ENCODE results near the gene EOMES. TPM values are rescaled to one million over a fixed set of nuclear protein-coding genes. Genes with fewer than 3 reads are reported as not detected.
"Not testable (repeated sequence)": the region's sequence is repeated elsewhere in the genome, so short reads cannot be mapped to it uniquely, and the experiment has no call there.

The EOMES gene
- total RNA-seq: 0.08 TPM
- long read RNA-seq: 0 reads

DNA sequence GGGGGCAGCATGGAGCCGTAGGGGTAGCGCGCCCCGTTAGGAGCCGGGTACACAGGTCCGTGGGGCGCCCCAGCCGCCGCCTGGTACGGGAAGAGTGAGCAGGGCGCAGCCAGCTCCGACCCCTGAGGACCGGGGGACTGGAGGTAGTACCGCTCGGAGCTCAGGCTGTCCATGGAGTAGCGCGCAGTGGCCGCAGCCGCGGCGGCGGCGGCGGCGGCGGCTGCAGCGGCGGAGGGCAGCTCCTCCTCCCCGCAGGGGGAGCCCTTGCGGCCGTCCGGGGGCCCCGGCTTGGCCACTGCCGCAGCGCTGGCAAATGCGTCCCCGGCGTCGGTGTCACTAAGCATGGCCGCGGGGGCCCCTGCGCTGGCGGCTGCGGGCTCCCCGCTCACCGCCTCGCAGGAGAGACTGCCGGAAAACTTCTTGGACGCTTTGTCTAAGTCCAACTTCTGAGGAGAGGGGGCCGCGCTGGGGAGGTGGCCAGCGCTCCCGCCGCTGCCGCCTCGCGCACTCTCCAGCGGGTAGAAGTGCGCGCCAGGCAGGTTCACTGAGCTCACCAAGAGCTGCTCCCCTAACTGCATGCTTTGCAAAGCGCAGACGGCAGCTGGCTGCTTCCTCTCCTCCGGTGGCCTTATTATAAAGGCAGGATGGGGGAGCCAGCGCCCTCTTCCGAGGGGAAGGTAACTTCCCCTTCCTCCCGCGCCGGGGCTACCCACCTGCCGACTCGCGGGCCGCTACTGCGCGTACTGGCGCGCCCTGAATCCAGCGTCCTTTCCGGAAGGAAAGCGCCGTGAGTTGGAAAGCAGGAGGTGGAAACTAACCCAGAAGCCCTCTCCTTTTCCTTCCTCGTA lies at the start of gene EOMES:
Gene EOMES, minus strand, starts transcription at position 607 of the 848 bp plus-strand sequence. Its CDS starts 29 bp downstream, at position 578.
- peak; percentile 58 for ATAC-seq (ENCODE audit: poor library complexity)
- DNase-seq: no peak
- intact Hi-C loops (cut with DNase I): no loop called here

DNA sequence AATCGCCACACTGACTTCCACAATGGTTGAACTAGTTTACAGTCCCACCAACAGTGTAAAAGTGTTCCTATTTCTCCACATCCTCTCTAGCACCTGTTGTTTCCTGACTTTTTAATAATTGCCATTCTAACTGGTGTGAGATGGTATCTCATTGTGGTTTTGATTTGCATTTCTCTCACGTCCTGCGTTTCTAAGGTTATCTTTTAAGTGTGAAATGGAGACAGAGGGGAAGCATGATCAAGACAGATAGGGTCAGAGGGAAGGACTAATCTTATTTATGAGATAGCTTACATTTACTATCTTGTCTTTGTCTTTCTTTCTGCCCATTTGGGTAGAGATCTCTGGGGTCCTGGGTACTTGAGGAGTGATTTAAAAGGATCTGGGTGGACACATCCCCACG lies 48.3 kb upstream of the EOMES start:
- DNase-seq; ATAC-seq (ENCODE audit: poor library complexity); intact Hi-C loops (cut with DNase I): not testable (repeated sequence)

DNA sequence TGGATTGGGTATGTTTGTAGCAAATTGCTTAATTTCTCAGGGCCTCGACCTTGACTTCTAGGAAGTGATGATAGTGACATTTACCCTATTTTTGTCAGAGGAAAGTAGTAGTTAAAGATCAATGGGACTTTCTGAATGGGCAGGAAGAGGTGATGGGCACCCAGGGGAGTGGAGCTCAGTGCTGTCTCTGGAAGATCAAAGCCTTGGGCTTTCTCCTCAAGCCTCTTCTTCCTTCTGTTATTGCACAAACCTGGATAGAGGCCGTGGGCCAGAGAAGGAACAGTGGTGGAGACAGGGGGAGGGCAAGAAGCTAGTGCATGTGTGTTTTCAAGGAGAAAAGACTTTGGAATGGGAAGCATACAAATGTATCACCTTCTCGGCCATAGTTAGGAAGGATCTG lies 44.9 kb upstream of the EOMES start:
- no peak for ATAC-seq (ENCODE audit: poor library complexity)
- DNase-seq: no peak
- intact Hi-C loops (cut with DNase I): no loop called here

DNA sequence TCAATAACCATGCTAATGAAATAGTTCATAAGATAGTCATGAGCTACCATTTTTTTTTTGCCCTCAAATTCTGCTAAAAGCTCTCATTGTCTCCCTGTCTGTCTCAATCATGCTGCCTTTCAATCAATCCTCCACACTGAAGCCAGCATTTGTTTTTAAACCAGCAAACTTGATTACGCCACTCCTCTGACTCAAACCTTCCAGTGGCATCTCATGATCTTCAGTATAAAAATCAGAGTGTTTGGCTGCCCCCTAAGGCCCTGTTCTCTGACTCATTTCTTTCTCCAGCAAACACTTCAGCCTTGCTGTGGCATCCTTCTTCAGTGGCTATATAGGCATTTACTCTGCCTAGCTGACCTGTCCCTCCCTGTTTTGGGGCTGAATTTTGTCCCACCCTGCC lies 36.0 kb upstream of the EOMES start:
- intact Hi-C loops (cut with DNase I): no loop called here
- DNase-seq: no peak
- ATAC-seq (ENCODE audit: poor library complexity): no peak

DNA sequence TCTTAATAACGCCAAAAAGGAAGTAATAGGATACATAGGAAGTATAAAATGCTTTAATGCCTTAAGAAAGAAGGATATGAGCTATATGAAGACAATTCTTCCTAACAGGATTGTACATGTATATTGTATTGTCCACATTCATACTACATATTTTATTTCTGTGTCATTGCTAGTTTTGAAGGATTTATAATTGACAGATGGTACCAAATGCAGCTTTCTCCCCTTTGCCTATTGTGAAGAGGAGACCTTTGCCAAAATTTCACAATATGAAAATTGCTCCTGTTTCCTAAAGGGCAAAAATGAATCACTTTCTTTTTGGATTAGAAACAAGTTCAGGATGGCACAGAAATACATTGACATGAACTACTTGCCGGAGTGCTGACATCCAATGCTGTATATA lies 34.8 kb upstream of the EOMES start:
- intact Hi-C loops (cut with DNase I): no loop called here
- DNase-seq (no peak), ATAC-seq (ENCODE audit: poor library complexity) (no peak)

DNA sequence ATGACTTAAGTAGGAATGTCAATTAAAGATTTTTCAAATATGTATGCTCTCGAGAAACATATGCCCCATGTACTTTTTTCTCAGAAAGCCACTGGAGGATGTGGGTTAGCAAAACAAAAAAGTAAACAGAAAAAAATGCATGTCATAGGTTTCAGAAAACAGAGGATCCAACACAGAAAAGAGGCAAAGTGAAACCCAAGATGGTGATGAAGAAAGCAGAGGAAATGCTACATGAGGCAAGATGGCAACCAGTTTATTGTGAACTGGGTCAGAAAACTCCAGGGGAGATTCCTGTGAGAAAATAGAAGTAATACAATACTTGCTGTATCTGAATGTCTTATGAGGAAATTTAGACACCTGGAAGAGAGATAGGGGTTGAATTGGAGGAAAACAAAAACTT lies 30.8 kb upstream of the EOMES start:
- no peak for DNase-seq
- no peak for ATAC-seq (ENCODE audit: poor library complexity)
- intact Hi-C loops (cut with DNase I): no loop called here

DNA sequence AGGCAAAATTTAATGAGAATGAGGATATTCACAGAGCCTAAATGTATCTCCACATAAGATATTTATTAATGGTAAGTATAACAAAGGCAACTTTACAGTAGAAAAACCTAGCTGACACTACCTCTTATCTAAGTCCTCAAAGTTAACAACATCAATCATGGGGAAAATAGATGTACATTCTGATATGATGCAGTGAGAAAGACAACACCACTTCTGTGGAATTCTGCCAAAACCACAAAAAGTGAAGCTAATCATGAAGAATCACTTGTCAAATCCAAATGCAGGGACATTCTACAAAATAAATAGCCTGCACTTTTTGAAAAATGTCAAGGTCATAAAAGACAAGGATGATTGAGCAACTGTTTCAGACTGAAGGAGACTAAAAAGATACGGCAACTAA lies 27.5 kb upstream of the EOMES start:
- ATAC-seq (ENCODE audit: poor library complexity) (no peak), DNase-seq (no peak)
- intact Hi-C loops (cut with DNase I): no loop called here

DNA sequence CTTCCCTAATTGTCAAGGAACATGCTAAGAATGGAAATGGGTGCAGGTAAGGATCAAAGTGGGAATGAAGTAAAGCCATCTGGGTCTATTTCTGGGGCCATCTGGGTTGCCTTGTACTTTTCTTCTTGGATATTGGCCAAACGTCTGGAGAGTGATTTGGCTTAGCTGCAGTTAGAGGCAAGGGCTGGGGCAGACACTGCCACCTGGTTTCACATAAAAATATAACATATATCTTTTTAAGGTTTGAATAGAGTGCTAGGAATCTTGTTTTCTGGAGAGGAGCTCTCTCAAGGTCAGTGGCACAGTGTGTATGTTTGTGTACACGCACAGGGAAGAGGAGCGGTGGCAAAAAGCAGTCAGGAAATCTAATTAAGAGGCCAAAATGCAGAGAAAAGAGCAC lies 24.7 kb upstream of the EOMES start:
- DNase-seq: no peak
- intact Hi-C loops (cut with DNase I): no loop called here
- no peak for ATAC-seq (ENCODE audit: poor library complexity)

DNA sequence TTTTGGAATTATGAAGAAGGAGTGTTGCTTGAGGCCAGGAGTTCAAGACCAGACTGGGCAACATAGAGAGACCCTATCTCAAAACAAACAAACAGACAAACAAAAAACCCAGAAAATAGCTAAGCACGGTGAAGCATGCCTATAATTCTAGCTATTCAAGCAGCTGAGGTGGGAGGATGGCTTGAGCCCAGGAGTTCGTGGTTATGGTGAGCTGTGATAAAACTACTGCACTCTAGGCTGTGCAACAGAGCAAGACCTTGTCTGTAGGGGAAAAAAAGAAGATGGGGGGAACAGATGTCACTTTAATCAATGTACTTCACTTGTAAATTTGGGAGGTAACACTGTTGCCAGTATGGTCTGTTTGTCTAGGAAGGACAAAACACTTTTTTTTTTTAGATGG lies 18.7 kb upstream of the EOMES start:
- intact Hi-C loops (cut with DNase I): no loop called here
- no peak for ATAC-seq (ENCODE audit: poor library complexity)
- no peak for DNase-seq

DNA sequence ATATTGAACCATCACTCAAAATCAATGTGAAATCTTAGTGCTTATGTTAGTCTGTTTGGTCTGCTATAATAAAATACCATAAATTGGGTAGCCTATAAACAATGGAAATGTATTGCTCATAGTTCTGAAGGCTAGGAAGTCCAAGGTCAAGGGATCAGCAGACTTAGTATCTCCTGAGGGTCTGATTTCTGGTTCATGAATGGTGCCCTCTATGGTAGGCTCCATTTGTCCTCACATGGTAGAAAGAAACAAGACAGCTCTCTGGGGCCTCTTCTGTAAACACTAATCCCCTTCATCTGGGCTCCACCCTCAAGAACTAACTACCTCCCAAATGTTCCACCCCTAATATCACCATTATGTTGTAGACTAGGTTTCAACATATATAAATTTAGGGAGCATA lies 15.0 kb upstream of the EOMES start:
- ATAC-seq (ENCODE audit: poor library complexity) (no peak), DNase-seq (no peak)
- intact Hi-C loops (cut with DNase I): no loop called here

DNA sequence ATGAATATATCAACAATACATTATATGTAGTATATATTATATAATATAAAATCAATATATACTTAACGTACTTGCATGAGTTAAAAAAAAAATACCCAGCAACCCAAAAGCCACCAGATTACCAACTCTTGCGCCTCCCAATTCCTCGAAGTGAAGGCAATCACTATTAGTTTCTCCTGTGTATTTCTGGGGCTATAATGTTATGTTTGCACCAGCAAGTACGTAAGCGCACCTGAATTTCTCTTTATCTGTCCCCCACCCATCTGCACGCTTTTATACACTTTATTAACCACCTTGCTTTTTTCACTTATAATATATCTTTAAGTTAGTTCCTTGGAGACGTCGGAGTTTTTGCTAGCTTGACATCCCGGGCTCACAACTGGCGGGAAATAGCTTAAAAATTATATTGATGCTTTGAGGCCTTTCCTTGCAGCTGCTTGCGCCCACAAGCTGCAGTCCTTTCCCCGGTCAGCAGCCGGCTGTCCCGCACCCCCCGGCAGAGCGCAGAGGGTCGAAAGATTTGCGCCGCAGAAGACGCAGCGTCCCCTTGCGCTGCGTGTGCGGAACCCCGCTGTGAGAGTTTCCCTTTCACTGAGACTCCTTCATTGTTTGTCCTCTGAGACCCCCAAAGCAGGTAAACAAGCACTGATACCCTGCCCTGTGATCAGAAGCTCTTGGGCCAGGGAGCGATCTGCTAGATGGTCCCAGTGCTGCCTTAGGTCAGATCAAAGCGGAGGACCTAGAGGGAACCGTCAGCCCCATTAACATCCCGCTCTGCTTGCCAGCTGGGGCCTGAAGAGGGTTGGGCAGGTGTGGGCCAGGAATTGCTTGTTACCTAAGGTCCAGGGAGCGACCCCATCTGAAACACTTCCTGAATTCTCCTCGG lies 8.9 kb upstream of the EOMES start:
- intact Hi-C loops (cut with DNase I): no loop called here
- DNase-seq (no peak), ATAC-seq (ENCODE audit: poor library complexity) (no peak)

DNA sequence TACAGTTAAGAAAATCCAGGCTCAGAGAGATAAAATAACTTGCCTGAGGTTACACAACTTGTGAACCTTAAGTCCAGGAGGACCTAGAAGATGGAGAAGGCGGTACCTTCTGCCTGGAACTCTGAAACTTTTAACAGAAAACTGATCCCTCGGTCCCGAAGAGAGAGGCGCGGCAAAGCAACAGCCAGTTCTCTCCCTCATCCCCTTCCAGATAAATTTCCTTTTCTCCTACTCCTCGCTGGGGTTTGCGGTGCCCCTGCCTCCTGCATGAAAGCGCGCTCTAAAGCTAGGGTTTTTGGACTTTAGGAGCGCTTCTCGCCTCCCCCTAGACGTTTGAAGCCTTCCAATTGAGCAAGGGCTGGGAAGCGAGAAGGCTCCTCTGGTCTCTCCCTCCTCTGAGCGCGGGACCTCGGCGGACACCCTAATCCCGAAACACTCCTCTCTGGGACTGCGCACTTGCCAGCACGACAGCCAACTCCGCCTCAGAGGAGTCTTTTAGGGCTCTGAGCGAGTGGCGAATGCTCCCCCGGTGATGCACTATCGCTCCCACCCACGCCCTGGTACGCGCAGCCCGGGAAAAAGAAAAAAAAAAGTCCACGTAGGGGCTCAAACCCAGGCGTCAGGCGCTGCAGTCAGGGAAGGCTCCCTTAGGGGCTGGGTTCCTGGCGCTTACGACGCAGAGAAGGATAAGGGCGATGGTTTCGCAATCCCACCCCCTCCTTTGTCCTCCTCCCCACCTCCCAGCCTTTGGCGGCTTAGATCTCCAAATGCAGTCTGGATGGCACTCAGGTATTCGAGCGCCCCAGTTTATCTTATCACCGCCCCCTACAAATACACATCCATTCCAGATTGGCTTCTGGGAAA lies 7.9 kb upstream of the EOMES start:
- DNase-seq (no peak), ATAC-seq (ENCODE audit: poor library complexity) (peak; percentile 71)
- intact Hi-C loops (cut with DNase I): no loop called here

DNA sequence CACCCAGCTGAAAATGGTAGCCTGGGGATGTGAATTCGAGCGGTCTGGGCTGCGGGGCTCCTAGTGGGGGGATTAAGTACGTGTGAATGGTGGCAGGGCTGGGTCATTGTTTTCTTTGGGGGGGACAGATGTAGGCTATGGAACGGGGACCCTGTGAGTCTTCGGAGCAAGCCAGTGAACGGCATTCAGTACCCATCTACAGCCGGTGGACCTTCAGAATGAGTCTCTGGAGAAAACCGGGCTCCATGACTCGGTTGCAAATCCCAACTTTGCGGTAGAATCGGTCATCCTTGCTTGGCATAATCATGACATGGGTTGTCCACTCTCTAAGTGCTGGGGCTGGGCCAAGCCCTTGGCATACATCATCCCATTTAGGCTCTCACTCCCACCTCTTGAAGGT lies 7.2 kb upstream of the EOMES start:
- intact Hi-C loops (cut with DNase I): no loop called here
- ATAC-seq (ENCODE audit: poor library complexity) (no peak), DNase-seq (no peak)

DNA sequence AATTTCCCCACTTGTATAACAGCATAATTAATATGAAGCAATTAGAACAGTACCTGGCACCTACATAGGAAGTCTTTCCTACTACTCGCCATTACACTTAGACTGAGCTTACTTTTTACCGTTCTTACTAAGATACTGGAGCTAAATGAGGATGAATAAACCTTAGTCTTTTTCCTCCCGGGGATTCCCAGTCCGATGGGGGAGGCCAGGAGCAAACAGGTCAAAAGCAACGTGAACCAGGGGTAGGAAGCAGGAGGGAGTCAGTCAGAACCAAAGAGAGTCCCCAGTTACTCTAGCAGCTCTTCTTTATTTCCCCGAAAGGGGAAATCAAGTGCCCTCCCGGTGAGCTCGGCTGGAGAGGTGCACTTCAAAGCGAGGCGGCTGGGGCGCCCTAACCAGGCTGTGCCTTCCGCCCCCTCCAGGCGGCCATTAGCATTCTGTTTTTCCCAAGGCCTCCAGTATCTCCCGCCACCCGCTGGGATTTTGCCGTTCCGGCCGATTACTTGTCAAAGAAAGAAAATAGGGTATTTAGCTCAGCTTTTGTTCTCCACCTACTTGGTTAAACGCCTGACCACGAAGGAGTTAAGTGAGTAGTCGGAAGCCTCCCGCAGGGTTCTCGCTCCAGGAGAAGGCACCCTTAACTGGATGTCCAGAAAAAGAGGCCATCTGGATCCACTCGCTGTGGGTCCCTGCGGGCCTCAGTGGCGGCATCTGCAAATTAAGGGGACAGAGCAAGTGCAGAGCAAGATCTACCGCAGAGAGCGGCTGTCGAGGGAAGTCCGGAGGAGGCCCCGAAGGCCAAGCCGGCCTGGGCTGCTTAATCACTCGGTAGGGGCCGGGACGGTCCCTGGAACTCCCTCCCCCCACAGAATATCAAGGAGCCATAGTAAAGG lies 6.3 kb upstream of the EOMES start:
- peak; percentile 38 for DNase-seq
- peak; percentile 25 for ATAC-seq (ENCODE audit: poor library complexity)
- intact Hi-C loops (cut with DNase I): no loop called here

DNA sequence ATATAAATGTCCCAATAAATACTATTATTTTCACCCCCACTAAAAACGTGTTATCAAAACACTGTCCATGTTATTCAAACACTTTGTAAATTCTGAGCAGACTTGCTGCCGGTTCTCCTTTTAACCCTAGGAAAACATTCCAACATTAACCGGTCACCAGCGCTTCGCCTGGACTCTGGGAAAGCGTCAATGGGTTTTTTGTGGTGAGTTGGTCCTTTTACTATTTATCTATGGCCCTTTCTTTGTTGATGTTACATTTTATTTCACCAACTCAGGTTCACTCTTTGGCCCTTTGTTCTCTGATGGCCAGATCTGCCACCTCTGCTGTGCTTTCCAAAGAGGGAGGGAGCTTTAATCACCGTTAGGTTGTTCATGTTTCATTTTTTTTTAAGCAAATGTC lies 4.1 kb upstream of the EOMES start:
- no peak for ATAC-seq (ENCODE audit: poor library complexity)
- DNase-seq: no peak
- intact Hi-C loops (cut with DNase I): no loop called here

DNA sequence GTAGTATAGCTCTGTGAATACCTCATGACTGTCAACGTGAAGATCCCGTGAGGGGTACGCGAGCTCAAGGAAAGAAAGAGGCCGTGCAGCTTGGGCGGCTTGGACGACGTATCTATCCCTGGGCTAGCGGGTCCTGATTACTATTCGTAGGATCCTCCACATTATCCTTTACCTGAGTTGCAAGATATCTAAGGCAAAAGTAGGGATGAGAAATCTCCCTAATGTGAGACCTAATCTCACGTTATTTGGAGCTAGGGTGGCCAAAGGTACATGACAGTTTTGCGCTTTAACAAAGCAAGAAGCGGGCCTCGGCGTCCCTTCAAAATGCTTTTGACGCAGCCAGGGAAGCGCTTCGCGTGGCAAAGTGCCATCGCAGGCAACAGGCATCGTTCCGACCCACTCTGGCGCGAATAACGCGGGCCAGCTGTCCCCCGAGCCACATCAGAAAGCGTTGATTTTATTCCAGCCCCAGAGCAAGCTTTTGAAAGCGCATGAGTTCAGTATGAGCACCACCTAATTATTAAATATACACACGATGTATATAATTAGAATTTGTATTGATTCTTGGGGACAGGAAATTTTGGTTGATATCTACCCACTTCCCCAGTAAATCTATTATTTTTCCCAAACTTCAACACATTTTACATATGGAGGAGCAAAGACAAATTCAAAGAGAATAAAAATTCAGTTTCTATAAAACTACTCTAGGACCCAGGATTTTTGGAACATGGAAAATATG lies 2.5 kb upstream of the EOMES start:
- DNase-seq (no peak), ATAC-seq (ENCODE audit: poor library complexity) (no peak)
- intact Hi-C loops (cut with DNase I): no loop called here

DNA sequence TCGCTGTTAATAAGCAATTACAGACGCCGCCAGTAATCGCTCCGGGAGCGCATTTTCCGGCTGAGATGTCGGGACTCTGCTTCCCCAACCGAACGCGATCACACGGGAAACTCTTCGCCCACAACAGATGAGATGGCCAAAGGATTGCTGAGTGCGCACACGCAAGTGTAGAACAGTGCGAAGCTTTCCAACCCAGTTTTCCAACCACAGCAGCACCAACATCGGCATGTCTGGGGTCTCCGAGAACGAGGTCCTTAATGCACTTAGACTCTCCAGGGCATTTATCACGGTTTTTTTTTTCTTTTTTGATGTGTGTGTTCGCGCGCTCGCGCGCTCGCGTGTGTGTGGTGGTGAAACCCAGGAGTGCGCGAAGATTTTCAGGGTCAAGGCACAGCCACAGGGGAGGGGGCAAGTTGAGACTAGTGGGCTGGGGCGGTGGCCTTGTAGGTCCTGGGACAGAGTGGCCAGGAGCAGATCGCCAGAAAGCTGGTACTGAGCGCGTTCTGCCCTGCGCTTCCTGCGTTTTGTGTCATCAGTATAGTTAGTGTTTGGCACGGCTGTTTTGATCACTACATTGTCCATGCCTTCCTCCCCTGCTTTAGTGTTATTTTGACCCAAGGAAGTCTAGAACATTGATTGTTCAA lies 1.8 kb upstream of the EOMES start:
- ATAC-seq (ENCODE audit: poor library complexity): no peak
- intact Hi-C loops (cut with DNase I): no loop called here
- no peak for DNase-seq

Data from Right ventricle myocardium superior (tissue), 1 donor.